Ascending aorta (tissue), 2 donors: Measurements from ENCODE around the gene SLC4A1. TPM values are rescaled to one million over a fixed set of nuclear protein-coding genes. Genes with fewer than 3 reads are reported as not detected.

Experiments
- DNase-seq, 2 donors: peaks; one replicate each; pipeline ENCODE4 v3.0.0-alpha.2; 2019; ENCODE audit warnings: low spot score in 2 of 2
- H3K27ac ChIP-seq, 2 donors: fragments of 200-600 bp; sonication (generic); one replicate each; pipeline ENCODE4 v1.5.1; 2016 to 2017; ENCODE audit warnings: mild to moderate bottlenecking in 1 of 2
- H3K27me3 ChIP-seq: fragments of 200-600 bp; sonication (generic); one replicate; pipeline ENCODE4 v1.5.1; 2017
- H3K36me3 ChIP-seq, 2 donors: fragments of 200-600 bp; sonication (generic); one replicate each; pipeline ENCODE4 v1.5.1; 2016
- H3K4me1 ChIP-seq, 2 donors: fragments of 200-600 bp; sonication (generic); one replicate each; pipeline ENCODE4 v1.5.1; 2016 to 2017; ENCODE audit warnings: mild to moderate bottlenecking in 1 of 2
- H3K4me3 ChIP-seq, 2 donors: fragments of 200-600 bp; sonication (generic); one replicate each; pipeline ENCODE4 v1.5.1; 2016 to 2017; ENCODE audit warnings: mild to moderate bottlenecking in 1 of 2
- H3K9me3 ChIP-seq, 2 donors: fragments of 200-600 bp; sonication (generic); one replicate each; pipeline ENCODE4 v1.5.1; 2016
- intact Hi-C: fragments of 100-400 bp; cut with DNase I; formaldehyde crosslinking; loops from one replicate; pipeline ENCODE4 v1.15.1; 2023
- total RNA-seq: library from RNA; depleted of rRNA; stranded (reverse); fragments of >200 nt; gene quantifications from one replicate; pipeline ENCODE4 v1.1.0, GENCODE V29; 2016
- TF ChIP-seq, protein P1 (sequence below), 3 experiments: fragments of 200-600 bp in 2 of 3; fragments of 450-650 bp in 1 of 3; sonication (generic) in 2 of 3; IDR thresholded peaks; one replicate each; pipeline ENCODE4 v1.5.1; 2016 to 2019; ENCODE audit warnings: antibody characterized with exemption in 3 of 3, mild to moderate bottlenecking in 1 of 3, moderate library complexity in 1 of 3

Gene SLC4A1
- total RNA-seq, 1 donor from 2014 or later, result 2.4 TPM

DNA sequence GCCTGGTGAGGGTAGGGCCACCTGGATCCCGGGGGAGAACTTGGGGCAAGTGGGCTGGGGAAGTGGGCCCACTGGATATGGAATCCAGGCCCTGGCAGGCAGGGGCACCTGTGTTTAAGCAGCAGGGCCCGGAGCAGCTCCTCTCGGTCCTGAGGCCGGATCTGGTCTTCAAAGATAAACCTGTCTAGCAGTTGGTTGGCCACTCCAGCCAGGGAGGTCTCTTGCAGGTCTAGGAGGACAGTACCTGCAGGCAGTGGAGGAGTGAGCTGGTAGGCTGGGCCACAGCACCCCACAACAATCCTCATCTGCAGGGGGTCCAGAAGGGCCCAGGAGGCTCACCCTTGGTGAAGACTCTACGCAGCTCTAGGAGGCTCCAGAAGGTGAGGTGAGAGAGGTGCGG is 7.6 kb downstream of the SLC4A1 start:
- no peaks in the 10 kb centered on the region for H3K36me3 ChIP-seq
- no peaks in the 10 kb centered on the region for H3K4me1 ChIP-seq
- H3K9me3 ChIP-seq, result no peaks in the 10 kb centered on the region
- H3K27ac ChIP-seq, result no peak overlapping the region
- TF ChIP-seq, protein P1, sequence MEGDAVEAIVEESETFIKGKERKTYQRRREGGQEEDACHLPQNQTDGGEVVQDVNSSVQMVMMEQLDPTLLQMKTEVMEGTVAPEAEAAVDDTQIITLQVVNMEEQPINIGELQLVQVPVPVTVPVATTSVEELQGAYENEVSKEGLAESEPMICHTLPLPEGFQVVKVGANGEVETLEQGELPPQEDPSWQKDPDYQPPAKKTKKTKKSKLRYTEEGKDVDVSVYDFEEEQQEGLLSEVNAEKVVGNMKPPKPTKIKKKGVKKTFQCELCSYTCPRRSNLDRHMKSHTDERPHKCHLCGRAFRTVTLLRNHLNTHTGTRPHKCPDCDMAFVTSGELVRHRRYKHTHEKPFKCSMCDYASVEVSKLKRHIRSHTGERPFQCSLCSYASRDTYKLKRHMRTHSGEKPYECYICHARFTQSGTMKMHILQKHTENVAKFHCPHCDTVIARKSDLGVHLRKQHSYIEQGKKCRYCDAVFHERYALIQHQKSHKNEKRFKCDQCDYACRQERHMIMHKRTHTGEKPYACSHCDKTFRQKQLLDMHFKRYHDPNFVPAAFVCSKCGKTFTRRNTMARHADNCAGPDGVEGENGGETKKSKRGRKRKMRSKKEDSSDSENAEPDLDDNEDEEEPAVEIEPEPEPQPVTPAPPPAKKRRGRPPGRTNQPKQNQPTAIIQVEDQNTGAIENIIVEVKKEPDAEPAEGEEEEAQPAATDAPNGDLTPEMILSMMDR (IDR thresholded peaks at IDR 0.05), result no peak
- DNase-seq, result no peak
- no peaks in the 10 kb centered on the region for H3K27me3 ChIP-seq
- H3K4me3 ChIP-seq, result no peak overlapping the region
- intact Hi-C loops, result no loop called here

- H3K9me3 ChIP-seq, result no peaks in the 10 kb centered on the region
- no peak overlapping the region for H3K27ac ChIP-seq
- H3K27me3 ChIP-seq, result no peaks in the 10 kb centered on the region
- TF ChIP-seq, protein P1 (IDR thresholded peaks at IDR 0.05), result no peak
- H3K4me1 ChIP-seq, result no peaks in the 10 kb centered on the region
- no peaks in the 10 kb centered on the region for H3K36me3 ChIP-seq
- DNase-seq, result no peak
- no peak overlapping the region for H3K4me3 ChIP-seq
- intact Hi-C loops, result no loop called here
These were observed 9.1 kb downstream of the SLC4A1 start for GRCh38 chr17:44258811-44259351.

- TF ChIP-seq, protein P1 (IDR thresholded peaks at IDR 0.05), result no peak
- Histone ChIP-seq H3K4me1 (no peaks in the 10 kb centered on the region), H3K27me3 (no peaks in the 10 kb centered on the region), H3K4me3 (no peak overlapping the region), H3K9me3 (no peaks in the 10 kb centered on the region), H3K36me3 (no peaks in the 10 kb centered on the region), H3K27ac (no peak overlapping the region)
- intact Hi-C loops, result no loop called here
- DNase-seq, result no peak
These were observed 9.8 kb downstream of the SLC4A1 start for GRCh38 chr17:44257815-44258760.

DNA sequence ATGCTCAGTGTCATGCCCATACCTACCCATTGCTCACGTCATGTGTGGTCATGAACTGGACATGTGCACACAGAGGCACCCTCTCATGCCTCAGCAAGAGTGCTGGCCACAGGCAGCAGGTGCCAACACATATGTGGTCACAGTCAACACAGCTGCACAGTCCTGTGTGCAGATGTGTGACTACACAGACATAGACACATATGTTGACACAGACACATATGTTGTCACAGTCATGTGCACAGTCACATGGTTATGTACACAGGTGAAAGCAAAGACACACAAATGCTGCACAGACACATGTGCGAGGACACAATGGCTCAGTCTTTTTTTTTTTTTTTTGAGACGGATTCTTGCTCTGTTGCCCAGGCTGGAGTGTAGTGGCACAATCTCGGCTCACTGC is 11.3 kb downstream of the SLC4A1 start:
- Histone ChIP-seq H3K4me3 (no peak overlapping the region), H3K27me3 (no peaks in the 10 kb centered on the region), H3K9me3 (no peaks in the 10 kb centered on the region), H3K27ac (no peak overlapping the region), H3K36me3 (no peaks in the 10 kb centered on the region), H3K4me1 (no peaks in the 10 kb centered on the region)
- no peak for DNase-seq
- intact Hi-C loops, result no loop called here
- TF ChIP-seq, protein P1 (IDR thresholded peaks at IDR 0.05), result no peak

GRCh38 chr17:44255915-44256314 is 12.0 kb downstream of the SLC4A1 start:
- intact Hi-C loops, result no loop called here
- Histone ChIP-seq H3K4me1 (no peaks in the 10 kb centered on the region), H3K4me3 (no peak overlapping the region)

More at GRCh38 chr17:44255915-44256314, 12.0 kb downstream of the SLC4A1 start:
- no peaks in the 10 kb centered on the region for H3K9me3 ChIP-seq
- H3K36me3 ChIP-seq, result no peaks in the 10 kb centered on the region
- TF ChIP-seq, protein P1 (IDR thresholded peaks at IDR 0.05), result no peak
- H3K27me3 ChIP-seq, result no peaks in the 10 kb centered on the region
- DNase-seq, result no peak
- H3K27ac ChIP-seq, result no peak overlapping the region
